KBM-7 (cell line): ENCODE measurements around the gene SPCS1.
A peak's percentile ranks its signal among the peaks of the same experiment; 100 is the strongest.
"Not testable (repeated sequence)": the region's sequence is repeated elsewhere in the genome, so short reads cannot be mapped to it uniquely, and the experiment has no call there.

Experiments
- DNase-seq: peaks from one replicate; pipeline ENCODE4 v3.0.0-alpha.2; 2015
- in situ Hi-C: fragments of 300-500 bp; cut with MboI; formaldehyde crosslinking; loops from 2 replicates; pipeline ENCODE4 v1.14.3; 2020; ENCODE audit warnings: low sequenced_read_pairs, low pct_unique_long_range_greater_than_20kb, mixed read lengths

Gene SPCS1

DNA sequence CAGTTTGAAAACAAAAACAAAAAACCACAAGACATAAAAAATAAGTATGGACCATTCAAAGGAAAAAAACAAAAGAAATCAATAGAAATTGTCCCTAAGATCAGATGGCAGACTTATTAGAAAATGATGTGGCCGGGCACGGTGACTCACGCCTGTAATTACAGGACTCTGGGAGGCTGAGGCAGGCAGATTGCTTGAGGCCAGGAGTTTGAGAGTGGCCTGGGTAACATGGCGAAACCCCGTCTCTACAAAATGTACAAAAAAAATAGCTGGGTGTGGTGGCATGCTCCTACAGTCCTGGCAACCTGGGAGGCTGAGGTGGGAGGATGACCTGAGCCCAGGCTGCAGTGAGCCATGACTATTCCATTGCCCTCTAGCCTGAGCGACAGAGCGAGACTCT, 16.6 kb downstream of the SPCS1 start:
- no peak for DNase-seq
- in situ Hi-C loops: no loop called here

DNA sequence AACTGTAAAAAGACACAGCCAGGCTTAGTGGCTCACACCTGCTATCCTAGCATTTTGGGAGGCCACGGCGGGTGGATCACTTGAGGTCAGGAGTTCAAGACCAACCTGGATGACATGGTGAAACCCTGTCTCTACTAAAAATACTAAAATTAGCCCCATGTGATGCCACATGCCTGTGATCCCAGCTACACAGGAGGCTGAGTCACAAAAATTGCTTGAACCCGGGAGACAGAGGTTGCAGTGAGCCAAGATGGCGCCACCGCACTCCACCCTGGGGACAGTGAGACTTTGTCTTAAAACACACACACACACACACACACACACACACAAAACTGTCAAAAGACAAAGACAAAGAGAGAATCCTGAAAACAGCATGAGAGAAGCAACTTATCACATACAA, 18.0 kb downstream of the SPCS1 start:
- in situ Hi-C loops: no loop called here
- no peak for DNase-seq

DNA sequence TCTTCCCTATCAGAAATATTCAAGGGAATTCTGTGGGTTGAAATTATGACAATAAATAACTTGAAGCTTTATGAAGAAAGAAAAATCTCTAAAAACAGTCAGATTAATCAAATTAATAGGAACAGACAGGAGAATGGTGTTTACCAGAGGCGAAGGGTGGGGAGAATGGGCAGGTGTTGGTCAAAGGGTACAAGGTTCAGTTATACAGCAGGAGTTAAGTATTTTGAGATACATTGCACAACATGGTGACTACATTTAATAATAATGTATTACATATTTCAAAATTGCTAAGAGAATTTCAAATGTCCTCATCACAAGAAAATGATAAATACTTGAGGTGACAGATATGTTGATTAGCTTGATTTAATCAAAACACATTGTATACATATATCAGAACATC, 18.6 kb downstream of the SPCS1 start:
- no peak for DNase-seq
- in situ Hi-C loops: no loop called here

DNA sequence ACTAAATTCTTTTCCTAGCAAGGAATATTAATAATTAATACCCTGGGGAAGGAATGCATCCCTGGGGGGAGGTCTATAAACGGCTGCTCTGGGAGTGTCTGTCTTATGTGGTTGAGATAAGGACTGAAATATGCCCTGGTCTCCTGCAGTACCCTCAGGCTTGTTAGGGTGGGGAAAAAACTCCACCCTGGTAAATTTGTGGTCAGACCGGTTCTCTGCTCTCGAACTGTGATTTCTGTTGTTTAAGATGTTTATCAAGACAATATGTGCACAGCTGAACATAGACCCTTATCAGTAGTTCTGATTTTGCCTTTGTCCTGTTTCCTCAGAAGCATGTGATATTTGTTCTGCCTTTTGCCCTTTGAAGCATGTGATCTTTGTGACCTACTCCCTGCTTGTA, 22.8 kb downstream of the SPCS1 start:
- DNase-seq, in situ Hi-C loops: not testable (repeated sequence)

DNA sequence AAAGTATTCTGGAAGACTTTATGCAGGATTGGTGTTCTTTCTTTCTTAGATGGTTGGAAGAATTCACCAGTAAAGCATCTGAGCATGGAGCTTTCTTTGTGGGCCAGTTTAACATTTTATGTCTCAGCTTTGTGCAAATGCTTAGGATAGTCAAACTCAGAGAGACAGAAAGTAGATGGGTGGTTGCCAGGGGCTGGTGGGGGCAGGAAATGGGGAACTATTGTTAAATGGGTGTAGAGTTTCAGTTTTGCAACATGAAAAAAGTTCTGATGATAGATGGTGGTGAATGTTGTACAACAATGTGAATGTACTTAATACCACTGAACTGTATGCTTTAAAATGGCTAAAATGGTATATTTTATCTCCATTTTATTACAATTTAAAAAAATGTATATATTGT, 24.8 kb downstream of the SPCS1 start:
- in situ Hi-C loops: no loop called here
- DNase-seq: peak; percentile 37

DNA sequence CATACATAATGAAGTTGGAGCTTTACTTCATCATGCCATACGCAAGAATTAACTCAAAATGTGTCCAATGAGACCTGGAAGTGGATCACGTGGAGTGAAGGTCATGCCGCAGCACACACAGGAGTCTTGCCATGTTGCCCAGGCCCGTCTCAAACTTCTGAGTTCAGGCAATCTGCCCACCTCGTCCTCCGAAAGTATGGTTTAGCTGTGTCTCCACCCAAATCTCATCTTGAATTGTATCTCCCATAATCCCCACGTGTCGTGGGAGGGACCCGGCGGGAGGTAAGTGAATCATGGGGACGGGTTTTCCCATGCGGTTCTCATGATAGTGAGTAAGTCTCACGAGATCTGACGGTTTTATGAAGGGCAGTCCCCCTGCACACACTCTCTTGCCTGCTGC, 25.7 kb downstream of the SPCS1 start:
- no peak for DNase-seq
- in situ Hi-C loops: no loop called here

DNA sequence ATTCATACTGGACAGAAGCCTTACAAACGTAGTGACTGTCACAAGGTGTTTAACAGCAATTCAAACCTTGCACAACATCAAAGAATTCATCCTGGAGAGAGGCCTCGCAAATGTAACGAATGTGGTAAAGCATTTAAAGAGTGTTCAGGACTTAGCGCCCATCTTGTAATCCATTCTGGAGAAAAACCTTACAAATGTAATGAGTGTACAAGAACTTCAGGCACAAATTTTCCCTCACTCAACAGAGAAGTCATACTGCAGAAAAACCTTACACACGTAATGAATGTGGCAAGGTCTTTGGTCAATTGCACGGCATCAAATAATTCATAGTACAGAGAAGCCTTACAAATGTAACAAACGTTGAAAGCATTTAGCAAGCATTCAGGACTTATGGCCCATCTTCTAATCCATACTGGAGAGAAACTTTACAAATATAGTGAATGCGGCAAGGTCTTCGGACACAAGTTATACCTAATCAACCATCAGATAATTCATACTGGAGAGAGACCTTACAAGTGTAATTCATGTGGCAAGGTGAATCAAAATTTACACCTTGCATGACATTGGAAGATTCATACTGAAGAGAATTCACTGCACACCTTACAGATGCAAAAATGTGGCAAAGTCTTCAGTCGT, 27.5 kb downstream of the SPCS1 start:
- DNase-seq: no peak
- in situ Hi-C loops: no loop called here

DNA sequence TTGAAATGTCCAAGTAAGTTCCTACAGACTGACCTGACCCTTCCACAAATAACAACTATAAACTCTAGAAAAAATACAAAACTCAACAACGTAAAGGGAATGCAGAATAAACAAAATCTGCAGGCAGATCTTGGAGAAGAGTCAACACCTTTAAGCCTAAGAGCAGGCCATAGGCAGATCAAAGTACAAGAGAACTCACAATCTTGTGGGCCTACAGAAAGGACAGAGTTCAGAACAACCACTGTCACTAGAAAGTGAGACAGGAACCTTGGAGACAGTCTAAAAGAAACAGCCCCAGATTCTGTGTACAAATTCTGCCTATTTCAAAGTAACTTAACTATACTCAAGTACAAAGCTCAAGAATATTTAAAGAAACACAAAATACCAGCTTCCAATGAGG, 33.8 kb downstream of the SPCS1 start:
- DNase-seq: no peak
- in situ Hi-C loops: no loop called here

DNA sequence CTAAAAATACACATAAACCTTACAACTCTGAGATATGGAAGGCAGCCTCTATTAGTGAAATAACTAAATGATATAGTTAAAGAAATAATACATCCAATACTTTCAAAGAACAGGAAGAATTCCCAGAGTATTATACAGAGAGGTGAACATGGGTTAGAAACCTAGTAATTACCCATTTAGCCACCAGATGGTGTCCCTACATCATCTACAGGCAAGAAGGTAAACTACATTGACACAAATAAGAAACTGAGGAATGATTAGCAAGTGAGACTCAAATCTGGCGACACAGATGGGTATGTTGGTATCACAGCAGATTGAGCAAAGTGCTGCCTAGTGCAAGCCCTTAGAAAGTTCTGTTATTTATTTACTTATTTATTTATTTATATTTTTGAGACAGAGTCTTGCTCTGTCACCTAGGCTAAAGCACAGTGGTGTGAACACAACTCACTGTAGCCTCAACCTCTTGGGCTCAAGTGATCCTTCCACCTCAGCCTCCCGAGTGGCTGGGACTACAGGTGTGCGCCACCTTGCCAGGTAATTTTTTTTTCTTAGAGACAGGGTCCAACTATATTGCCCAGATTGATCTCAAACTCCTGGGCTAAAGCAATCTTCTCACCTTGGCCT, 36.6 kb downstream of the SPCS1 start:
- DNase-seq: peak; percentile 52
- in situ Hi-C loops: no loop called here

DNA sequence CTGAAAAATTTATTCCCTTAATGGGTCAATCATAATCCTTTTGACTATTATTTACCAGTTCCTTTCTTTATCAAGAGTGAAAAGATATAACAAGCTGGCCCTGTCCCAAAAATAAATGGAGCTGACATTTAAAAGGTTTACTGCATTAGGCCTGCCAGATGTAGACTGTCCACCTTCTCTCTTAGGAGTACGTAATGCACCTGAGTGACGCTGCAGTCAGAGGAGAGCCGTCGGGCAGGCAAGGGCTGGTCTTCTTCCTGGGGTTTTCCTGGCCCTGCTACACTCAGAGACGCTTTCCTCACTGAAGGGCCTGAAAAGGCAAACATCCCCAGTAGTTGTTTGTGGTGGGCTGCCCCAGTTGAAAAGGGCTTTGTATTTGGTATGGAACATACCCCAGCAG, 37.2 kb downstream of the SPCS1 start:
- in situ Hi-C loops: no loop called here
- no peak for DNase-seq

DNA sequence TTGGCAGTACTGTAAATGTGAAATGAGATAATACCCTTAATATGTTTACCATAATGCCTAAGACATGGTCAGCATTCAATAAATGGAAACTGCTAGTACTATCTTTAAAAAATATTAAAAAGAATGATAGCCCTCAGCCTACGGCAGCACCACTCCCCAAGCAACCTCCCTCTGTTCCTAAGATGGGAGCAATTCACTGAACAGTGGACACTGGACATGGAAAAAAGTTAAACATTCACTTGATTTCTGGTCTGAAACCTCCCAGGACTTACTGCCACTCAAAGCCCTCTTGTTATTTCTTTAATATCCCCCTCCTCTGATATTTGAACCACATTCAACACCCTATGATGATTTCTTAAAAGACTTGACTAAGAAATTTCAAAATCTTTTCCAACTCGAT, 37.8 kb downstream of the SPCS1 start:
- no peak for DNase-seq
- in situ Hi-C loops: no loop called here

DNA sequence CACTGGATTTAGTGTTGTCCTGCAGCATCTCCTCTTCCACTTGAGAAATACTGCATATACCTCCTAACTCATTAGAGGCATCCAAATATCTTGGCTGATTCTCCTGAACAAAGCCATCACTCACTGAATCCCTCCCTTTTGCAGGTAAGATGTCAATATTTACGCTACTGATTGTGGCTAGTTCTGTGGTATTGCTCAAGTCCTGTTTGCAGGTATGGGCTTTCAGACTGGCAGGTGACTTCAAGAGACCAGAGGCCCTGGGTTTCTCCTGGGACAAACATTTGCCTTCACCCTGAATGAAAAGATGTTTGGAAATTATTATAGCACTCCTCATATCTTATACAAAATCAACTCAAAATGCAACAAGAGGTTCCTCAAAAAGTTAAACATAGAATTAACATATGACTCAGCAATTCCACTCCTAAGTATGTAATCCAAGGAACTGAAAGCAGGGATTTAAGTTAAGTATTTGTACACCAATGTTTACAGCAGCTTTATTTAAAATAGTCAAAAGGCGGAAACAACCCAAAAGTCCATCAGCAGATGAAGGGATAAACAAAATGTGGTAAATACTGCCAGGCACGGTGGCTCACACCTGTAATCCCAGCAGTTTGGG, 46.2 kb downstream of the SPCS1 start:
- in situ Hi-C loops: no loop called here
- DNase-seq: no peak

DNA sequence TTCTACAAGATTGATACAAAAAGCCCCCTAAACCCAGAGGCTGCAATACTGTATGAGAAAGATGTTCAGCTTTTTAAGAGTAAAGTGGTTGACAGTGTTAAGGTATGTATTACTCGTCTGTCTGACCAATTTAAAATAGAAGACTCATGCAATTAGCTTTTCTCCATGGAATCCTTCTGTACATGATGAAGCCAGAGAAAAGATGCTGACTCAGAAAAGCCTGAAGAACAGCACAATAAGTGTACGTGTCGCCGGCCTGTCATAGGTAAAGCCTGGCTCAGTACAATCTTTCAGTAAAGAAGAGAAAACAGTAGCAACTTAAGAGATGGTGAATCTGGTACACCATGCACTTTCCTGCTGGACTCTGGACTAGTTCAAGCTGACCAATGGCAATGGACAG, 48.5 kb downstream of the SPCS1 start:
- DNase-seq: no peak
- in situ Hi-C loops: no loop called here

DNA sequence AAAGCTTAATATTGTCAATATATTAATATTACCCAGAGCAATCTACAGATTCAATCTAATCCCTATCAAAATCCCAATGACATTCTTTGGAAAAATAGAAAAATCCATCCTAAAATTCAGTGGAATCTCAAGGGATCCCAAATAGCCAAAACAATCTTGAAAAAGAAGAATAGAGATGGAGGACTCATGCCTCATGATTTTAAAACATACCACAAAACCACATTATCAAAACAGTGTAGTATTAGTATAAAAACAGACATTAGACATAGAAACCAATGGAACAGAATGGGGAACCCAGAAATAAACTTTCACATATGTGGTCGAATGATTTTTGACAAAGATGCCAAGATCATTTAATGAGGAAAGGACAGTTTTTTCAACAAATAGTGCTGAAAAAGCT, 50.2 kb downstream of the SPCS1 start:
- in situ Hi-C loops: no loop called here
- no peak for DNase-seq
